GM19351 (cell line): ENCODE results near the gene COMMD9.

Experiments used
- ATAC-seq: cut with Tn5 transposase; IDR thresholded peaks from one replicate; pipeline ENCODE4 v1.9.1; 2021; ENCODE audit warnings: mild to moderate bottlenecking, moderate library complexity; ENCODE audit not compliant: unreplicated experiment

The COMMD9 gene

GRCh38 chr11:36258730-36259360 is 30.4 kb downstream of the COMMD9 start:
- ATAC-seq: peak; percentile 63

DNA sequence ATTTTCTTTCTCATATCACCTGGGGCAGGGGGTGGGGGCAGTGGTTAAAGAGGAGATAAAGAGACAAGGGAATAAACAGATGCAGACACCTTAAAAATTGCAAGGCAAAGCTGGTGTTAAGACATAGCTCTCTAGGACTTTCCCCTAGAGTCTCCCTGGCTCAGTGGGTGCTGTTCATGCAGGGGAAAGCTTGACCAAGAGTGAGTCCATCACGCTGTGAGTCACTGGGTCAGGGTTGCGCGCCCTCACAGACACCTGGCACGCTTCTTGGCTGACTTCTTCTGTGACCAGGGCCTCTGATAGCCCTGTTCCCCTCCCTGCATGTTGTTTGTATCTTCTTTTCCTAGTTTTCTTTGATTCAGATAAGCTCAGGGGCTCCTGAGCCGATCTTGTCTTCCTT is 31.9 kb downstream of the COMMD9 start:
- ATAC-seq: no peak

- ATAC-seq: no peak
Observed at GRCh38 chr11:36254713-36255112, 34.5 kb downstream of the COMMD9 start.

DNA sequence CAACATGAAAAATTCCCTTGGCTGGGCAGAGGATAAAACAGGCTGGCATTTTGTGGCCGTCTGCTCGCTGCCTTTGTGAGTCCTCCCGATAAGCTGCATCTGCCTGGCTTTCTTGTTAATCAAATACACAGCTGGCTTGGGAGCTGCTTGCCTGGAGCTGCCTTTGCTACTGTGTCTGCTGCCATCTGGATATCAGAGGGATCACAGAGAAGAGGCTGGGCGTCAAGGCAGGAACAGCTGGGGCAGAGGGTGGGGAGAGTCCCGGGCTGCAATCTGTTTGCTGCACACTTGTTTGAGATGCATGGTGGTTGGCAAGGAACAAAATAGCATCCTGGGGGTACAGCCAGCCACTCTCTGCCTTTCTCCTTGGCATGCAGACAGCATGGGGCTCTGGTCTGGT is 36.0 kb downstream of the COMMD9 start:
- no peak for ATAC-seq

GRCh38 chr11:36251823-36252222 is 37.4 kb downstream of the COMMD9 start:
- no peak for ATAC-seq

GRCh38 chr11:36249246-36249645 is 40.0 kb downstream of the COMMD9 start:
- peak; percentile 77 for ATAC-seq

DNA sequence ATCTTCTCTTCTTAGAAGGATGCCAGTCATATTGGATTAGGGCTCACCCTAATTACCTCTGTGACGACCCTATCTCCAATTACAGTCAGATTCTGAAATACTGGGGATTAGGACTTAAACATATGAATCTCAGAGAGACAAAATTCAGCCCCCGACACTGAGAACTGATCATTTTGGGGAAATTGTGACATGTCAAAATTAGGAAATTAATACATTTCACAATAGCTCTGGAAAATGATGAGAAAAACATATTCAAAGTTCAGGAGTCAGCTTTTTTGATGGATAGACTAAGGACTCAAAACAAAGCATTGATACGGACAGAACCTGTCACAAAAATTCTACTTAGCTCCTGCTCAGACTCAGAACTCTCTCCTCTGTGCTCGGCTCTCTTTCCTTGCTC is 40.8 kb downstream of the COMMD9 start:
- ATAC-seq: no peak

DNA sequence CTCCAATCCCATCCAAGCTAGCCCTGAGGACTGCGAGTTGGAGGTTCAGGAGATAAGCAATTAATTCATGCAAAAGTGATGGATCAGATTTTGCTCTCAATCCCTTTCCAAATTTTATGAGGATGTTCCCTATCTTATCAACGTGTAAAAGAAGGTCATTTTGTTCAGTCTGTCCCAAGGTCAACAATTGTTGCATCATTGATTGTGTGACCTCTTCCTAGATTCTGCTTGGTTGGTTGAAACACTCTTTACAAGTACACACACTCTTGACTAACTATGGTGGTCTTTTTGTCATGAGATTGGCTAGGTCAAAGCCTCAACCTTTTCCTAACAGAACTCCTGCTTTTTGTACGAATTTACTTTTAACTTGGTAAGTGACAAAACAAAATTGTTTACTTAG is 41.7 kb downstream of the COMMD9 start:
- no peak for ATAC-seq

DNA sequence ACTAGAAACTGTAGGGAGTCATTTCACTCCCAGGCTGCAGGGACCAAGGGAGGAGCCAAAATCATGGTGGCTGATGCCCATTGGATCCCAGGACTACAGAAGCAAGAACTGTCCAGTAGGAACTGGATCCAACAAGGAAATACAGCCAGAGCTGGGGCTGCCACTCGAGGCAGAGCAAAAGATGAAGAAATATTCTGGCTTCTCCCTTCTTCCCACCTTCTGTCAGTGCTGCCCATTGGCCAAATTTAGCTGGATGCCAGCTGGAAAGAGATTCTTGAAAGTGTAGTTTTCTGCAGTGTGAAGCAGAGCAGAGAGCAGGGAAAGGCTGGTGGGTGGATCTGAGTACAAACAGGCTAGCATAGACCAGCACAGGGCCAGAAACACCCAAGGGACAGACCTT is 45.6 kb downstream of the COMMD9 start:
- no peak for ATAC-seq

- ATAC-seq: no peak
Observed at GRCh38 chr11:36241497-36241896, 47.7 kb downstream of the COMMD9 start.

- no peak for ATAC-seq
Observed at GRCh38 chr11:36240801-36241200, 48.4 kb downstream of the COMMD9 start.

- ATAC-seq: no peak
Observed at GRCh38 chr11:36240173-36240572, 49.1 kb downstream of the COMMD9 start.

DNA sequence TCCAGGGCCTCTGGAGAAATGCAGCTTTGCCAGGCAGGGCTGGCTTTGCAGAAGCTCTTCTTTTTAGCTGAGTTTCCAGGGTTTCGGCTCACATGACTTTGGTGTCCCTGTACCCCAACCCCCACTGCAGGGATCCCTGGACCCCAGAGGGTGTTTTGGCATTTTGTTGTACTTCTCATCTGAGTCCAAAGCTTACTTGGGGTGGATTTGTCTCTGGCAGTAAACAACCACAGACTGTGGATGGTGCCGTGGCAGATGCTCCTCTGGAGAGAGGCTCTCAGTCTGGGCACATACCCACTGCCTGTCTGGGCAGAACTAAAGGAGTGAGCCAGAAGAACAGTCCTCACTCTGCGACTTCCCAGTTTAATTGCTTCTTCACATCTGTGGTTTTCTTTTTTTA is 49.6 kb downstream of the COMMD9 start:
- ATAC-seq: no peak

DNA sequence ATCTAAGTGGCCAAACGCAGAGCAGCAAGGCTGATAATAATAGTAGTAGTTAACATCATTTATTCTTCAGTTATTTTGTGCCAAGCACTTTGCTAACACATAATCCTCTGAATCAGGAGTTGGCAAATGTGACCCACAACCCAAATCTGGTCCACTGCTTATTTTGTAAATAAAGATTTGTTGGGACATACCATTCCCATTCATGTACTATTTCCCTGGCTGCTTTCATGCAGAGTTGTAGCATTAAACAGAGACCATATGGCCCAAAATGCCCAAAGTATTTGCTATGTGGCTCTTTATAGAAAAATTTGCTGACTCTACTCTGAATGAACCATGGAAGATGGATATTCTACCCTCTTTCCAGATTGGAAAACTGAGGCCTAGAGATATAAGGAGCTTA is 50.3 kb downstream of the COMMD9 start:
- ATAC-seq: no peak

DNA sequence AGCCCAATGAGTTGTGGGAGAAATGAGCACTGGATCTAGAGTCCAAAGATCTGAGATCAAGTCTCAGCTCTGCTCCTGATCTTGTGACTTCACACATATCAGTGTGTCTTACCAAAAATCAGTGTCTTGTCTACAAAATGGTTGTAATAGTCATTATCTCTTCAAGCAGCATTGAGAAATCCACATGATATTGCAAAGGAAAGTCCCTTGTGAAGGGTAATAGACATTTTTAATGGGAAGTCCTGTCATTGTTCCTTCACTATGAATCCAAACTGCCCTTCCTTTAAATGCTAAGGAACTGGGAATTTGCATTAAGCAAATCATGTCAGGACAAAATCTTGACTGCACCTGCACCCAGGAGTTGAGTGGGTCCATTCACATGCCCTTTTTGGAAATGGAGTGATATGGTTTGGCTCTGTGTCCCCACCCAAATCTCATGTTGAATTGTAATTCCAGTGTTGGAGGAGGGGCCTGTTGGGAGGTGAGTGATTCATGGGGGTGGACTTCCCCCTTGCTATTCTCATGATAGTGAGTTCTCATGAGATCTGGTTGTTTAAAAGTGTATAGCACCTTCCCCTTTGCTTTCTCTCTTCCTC is 51.1 kb downstream of the COMMD9 start:
- no peak for ATAC-seq

- ATAC-seq: no peak
Observed at GRCh38 chr11:36237391-36237790, 51.8 kb downstream of the COMMD9 start.

DNA sequence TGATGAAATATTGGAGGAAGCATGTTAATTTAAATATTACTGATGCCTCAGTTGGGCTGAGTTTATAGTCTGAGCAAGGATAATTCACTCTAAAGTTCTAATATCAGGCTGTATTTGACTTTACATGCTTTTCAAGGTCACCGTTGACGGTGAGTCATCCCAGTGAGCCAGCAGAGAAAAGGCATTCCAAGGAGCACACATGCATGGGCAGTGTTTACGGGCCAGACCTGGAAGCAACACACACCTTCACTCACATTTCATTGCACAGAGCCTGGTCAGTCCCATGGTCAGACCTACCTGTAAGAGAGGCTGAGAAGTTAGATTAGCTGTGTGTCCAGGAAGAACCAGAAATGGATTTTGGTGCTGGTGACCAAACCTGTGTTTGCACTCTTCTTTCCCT is 53.5 kb downstream of the COMMD9 start:
- no peak for ATAC-seq

GRCh38 chr11:36234825-36235224 is 54.4 kb downstream of the COMMD9 start:
- no peak for ATAC-seq

DNA sequence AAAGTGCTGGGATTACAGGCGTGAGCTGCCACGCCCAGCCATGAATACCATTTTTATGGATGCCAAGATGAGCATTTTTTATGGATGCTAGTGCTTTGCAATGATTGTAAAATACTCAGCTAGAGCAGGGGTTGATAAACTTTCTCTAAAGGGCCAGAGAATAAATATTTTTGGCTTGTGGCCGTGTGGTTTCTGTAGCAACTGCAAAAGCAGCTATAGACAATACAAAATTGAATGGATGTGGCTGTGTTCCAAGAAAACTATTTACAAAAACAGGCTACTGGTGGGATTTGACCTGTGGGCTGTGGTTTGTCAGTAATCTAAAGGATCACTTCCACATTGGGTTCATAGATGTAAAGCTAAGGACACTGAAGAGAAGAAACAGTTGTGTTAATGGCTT is 56.0 kb downstream of the COMMD9 start:
- no peak for ATAC-seq

GRCh38 chr11:36230779-36231699 is 58.2 kb downstream of the COMMD9 start:
- ATAC-seq: no peak

- no peak for ATAC-seq
Observed at GRCh38 chr11:36229091-36229705, 60.0 kb downstream of the COMMD9 start.

GRCh38 chr11:36228689-36229088 is 60.5 kb downstream of the COMMD9 start:
- no peak for ATAC-seq
